ENCODE measurements around the gene LNP1. TPM values are rescaled to one million over a fixed set of nuclear protein-coding genes. Genes with fewer than 3 reads are reported as not detected.

LNP1 gene
- total RNA-seq, 3 donors from 2014 or later = 2.6 to 3.3 (median 2.7) TPM

DNA sequence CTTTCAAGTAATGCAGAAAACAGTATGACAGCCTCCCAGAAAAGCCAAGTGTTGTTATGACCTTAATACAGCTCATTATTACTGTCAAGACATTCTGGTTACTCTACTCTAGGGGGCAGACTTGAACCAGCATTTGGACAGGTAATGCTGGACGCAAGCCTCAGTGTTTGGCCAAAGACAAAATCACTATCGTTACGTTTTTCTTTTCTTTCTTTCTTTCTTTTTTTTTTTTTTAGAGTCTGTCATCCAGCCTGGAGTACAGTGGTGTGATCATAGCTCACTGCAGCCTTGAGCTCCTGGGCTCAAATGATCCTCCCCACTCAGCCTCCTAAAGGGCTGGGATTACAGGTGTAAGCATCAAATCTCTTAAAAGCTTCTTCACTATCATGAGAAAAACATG, 61.7 kb downstream of the LNP1 start:
- no peaks in the 10 kb centered on the region for H3K9me3 ChIP-seq
- no peaks in the 10 kb centered on the region for H3K36me3 ChIP-seq
- no peak overlapping the region for H3K4me3 ChIP-seq
- TF ChIP-seq POLR2A (IDR thresholded peaks at IDR 0.05) = no peak
- TF ChIP-seq, protein P1, sequence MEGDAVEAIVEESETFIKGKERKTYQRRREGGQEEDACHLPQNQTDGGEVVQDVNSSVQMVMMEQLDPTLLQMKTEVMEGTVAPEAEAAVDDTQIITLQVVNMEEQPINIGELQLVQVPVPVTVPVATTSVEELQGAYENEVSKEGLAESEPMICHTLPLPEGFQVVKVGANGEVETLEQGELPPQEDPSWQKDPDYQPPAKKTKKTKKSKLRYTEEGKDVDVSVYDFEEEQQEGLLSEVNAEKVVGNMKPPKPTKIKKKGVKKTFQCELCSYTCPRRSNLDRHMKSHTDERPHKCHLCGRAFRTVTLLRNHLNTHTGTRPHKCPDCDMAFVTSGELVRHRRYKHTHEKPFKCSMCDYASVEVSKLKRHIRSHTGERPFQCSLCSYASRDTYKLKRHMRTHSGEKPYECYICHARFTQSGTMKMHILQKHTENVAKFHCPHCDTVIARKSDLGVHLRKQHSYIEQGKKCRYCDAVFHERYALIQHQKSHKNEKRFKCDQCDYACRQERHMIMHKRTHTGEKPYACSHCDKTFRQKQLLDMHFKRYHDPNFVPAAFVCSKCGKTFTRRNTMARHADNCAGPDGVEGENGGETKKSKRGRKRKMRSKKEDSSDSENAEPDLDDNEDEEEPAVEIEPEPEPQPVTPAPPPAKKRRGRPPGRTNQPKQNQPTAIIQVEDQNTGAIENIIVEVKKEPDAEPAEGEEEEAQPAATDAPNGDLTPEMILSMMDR (IDR thresholded peaks at IDR 0.05) = peak; percentile 29 to 86 (median 76)
- no peak overlapping the region for H3K27ac ChIP-seq
- no peaks in the 10 kb centered on the region for H3K27me3 ChIP-seq
- no peak for DNase-seq (ENCODE audit: low spot score in 2 of 2)
- intact Hi-C loops (cut with DNase I; ENCODE audit: low total_unique reads) = loop anchor here (2.0 to 5.0 kb wide), 3 partner anchors 44 to 896 kb away; no protein-coding TSS in a partner anchor
- no peaks in the 10 kb centered on the region for H3K4me1 ChIP-seq

- intact Hi-C loops (cut with DNase I; ENCODE audit: low total_unique reads) = loop anchor here (2.0 to 5.0 kb wide), 3 partner anchors 43 to 896 kb away; no protein-coding TSS in a partner anchor
- no peaks in the 10 kb centered on the region for H3K27me3 ChIP-seq
- TF ChIP-seq, protein P1 (IDR thresholded peaks at IDR 0.05) = no peak
- TF ChIP-seq POLR2AphosphoS5 (IDR thresholded peaks at IDR 0.05) (no peak), POLR2A (IDR thresholded peaks at IDR 0.05) (no peak)
- no peaks in the 10 kb centered on the region for H3K36me3 ChIP-seq
- H3K4me3 ChIP-seq = no peak overlapping the region
- no peaks in the 10 kb centered on the region for H3K4me1 ChIP-seq
- H3K27ac ChIP-seq = no peak overlapping the region
- DNase-seq (ENCODE audit: low spot score in 2 of 2) = no peak
- no peaks in the 10 kb centered on the region for H3K9me3 ChIP-seq
These were observed 62.4 kb downstream of the LNP1 start for GRCh38 chr3:100463646-100464155.

- TF ChIP-seq POLR2AphosphoS5 (IDR thresholded peaks at IDR 0.05) (no peak), POLR2A (IDR thresholded peaks at IDR 0.05) (no peak)
- TF ChIP-seq, protein P1 (IDR thresholded peaks at IDR 0.05) = no peak
- Histone ChIP-seq H3K4me3 (no peak overlapping the region), H3K4me1 (no peaks in the 10 kb centered on the region), H3K27ac (no peak overlapping the region), H3K27me3 (no peaks in the 10 kb centered on the region), H3K36me3 (no peaks in the 10 kb centered on the region), H3K9me3 (no peaks in the 10 kb centered on the region)
- no peak for DNase-seq (ENCODE audit: low spot score in 2 of 2)
- intact Hi-C loops (cut with DNase I; ENCODE audit: low total_unique reads) = no loop called here
These were observed 64.8 kb downstream of the LNP1 start for GRCh38 chr3:100465892-100466777.

- no peaks in the 10 kb centered on the region for H3K27me3 ChIP-seq
- H3K36me3 ChIP-seq = no peaks in the 10 kb centered on the region
- H3K4me3 ChIP-seq = no peak overlapping the region
- TF ChIP-seq POLR2A (IDR thresholded peaks at IDR 0.05) (no peak), POLR2AphosphoS5 (IDR thresholded peaks at IDR 0.05) (no peak)
- TF ChIP-seq, protein P1 (IDR thresholded peaks at IDR 0.05) = no peak
- no peaks in the 10 kb centered on the region for H3K4me1 ChIP-seq
- H3K9me3 ChIP-seq = no peaks in the 10 kb centered on the region
- no peak overlapping the region for H3K27ac ChIP-seq
- intact Hi-C loops (cut with DNase I; ENCODE audit: low total_unique reads) = no loop called here
- DNase-seq (ENCODE audit: low spot score in 2 of 2) = no peak
These were observed 65.8 kb downstream of the LNP1 start for GRCh38 chr3:100467133-100467532.

DNA sequence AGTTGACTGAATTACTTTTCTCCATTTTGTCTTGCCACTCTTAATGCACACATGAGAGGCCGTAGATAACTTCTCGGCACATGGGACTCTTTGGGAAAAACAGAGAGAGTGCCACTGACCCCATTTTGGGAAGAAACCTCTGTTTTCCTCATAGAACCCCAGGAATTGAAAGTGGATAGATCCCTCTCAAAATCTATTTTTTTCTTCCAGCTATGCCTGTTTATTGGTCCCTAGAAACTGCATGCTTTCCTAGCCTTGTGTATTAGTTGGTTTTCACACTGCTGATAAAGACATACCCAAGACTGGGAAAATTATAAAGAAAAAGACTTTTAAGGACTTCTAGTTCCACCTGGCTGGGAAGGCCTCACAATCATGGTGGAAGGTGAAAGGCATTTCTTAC, 67.3 kb downstream of the LNP1 start:
- no peak for DNase-seq (ENCODE audit: low spot score in 2 of 2)
- Histone ChIP-seq H3K27ac (no peak overlapping the region), H3K36me3 (no peaks in the 10 kb centered on the region), H3K4me1 (no peaks in the 10 kb centered on the region), H3K9me3 (no peaks in the 10 kb centered on the region), H3K4me3 (no peak overlapping the region), H3K27me3 (no peaks in the 10 kb centered on the region)
- TF ChIP-seq, protein P1 (IDR thresholded peaks at IDR 0.05) = no peak
- TF ChIP-seq POLR2AphosphoS5 (IDR thresholded peaks at IDR 0.05) = no peak
- no peak for TF ChIP-seq POLR2A (IDR thresholded peaks at IDR 0.05)
- intact Hi-C loops (cut with DNase I; ENCODE audit: low total_unique reads) = no loop called here
